ENCODE data around the gene SUMF1.
"Not testable (repeated sequence)": the region's sequence is repeated elsewhere in the genome, so short reads cannot be mapped to it uniquely, and the experiment has no call there.

Gene SUMF1

DNA sequence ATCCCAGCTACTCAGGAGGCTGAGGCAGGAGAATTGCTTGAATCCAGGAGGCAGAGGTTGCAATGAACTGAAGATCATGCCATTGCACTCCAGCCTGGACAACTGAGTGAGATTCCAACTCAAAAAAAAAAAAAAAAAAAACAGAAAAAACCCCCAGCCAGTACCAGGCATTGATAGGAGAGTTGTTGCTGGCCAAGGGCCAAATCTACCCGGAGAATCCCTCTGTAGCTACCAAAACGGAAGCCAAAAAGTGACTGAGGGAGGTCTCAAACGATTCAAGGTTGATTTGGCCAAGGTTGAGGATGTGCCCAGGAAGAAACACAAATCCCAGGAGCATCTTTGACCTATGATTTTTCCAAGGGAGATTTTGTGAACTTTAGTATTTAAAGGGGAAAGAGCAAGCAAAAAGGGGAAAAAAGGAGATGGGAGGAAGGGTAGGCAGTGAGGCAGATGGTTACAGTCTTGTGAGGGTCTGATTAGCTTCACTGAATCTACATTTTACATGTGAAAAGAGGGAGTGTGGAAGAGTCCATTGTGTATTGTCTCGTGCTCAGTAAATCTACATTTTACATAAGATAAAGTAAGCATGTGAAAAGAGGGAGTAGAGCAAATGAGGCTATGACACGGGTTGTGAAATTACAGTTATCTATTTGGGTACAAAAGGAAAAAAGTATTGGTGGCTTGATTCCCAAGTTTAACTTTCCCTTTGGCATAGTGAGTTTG, 131.1 kb downstream of the SUMF1 start:
- no peak for DNase-seq (ENCODE audit: low read depth)

DNA sequence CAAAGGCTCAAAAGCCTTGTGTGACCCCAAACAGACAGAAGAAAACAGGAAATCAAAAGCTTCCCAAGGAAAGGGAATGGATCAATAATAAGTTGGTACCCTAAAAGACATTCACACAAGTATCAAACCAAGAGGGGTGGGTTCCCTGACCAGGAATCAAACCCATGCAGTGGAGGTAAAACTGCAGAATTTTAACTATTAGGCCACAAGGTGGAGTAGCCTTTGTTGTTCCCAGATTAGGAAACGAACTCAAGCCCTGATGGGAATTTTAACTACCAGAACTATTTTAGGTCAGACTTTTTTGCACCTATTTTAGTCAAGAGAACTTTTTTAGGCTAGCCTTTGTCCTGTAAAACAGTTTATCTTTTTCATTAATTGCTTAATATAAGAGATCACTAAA, 132.5 kb downstream of the SUMF1 start:
- no peak for DNase-seq (ENCODE audit: low read depth)

DNA sequence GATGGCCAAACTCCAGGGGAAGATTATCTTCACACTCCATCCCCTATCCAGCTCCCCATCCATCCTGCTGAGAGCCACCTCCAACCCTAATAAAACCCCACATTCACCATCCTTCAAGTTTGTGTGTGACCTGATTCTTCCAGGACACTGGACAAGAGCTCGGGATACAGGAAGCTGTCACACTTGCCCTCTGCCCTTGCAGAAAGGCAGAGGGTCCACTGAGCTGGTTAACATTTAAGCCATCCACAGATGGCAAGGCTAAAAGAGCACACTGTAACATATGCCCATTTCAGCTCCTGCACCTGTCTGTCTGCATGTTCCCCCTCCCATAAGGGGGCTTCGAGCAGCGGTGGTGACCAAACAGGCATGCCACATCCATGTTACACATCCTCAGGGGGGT, 134.1 kb downstream of the SUMF1 start:
- no peak for DNase-seq (ENCODE audit: low read depth)

DNA sequence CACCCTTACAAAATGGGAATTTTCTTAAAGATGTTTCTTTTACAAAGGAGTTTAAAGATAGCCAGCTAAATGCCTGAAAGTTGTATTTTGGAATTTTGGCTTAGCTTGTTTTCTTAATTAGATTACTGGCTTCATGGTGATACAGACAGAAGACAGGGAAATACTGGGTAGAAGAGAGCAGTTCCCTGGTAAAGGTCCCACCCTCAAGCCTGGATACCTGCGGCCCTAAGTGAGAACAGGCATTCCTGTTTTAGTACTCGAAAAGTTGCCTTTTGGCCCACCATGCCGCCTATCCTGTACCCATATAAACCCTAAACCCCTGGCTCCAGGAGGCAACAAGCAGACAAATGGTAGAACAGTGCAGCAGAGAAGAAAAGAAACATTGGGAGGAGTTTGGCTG, 134.5 kb downstream of the SUMF1 start:
- no peak for DNase-seq (ENCODE audit: low read depth)

GRCh38 chr3:4332111-4332510, 135.0 kb downstream of the SUMF1 start:
- DNase-seq (ENCODE audit: low read depth) = no peak

GRCh38 chr3:4329806-4330205, 137.3 kb downstream of the SUMF1 start:
- not testable (repeated sequence) for DNase-seq (ENCODE audit: low read depth)

- DNase-seq (ENCODE audit: low read depth) = no peak
These were observed 140.2 kb downstream of the SUMF1 start for GRCh38 chr3:4326868-4327267.

DNA sequence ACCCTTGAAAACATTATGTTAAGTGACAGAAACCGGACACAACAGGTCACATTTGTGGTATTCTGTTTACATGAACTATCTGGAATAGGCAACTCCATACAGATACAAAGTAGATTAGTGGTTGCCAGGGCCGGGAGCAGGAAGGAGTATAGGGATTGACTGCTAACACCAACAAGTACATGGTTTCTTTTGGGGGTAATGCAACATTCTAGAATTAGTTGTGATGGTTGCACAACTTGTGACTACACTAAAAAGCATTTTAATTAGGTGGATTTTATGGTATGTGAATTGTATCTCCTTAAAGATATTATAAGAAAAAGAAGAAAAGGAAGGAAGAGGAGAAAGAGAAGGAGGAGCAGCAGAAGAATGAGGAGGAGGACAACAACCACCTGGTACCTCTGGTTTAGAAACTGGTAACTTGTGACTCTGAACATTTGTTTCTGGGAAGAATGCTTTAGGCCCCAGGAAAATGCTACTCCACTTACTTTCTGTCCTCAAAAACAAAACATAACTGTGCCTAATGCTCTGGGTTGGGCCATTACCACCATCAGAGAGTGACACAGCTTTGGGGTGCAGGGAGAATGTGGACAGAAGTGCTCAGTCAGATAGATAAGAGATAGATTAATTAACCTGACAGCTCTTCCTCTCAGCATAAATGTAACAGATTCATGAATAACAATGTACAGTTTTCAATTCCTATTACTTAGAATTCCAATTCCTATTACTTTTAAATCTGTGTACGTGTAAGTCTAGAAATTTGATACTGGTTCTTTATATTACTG, 143.6 kb downstream of the SUMF1 start:
- no peak for DNase-seq (ENCODE audit: low read depth)

DNA sequence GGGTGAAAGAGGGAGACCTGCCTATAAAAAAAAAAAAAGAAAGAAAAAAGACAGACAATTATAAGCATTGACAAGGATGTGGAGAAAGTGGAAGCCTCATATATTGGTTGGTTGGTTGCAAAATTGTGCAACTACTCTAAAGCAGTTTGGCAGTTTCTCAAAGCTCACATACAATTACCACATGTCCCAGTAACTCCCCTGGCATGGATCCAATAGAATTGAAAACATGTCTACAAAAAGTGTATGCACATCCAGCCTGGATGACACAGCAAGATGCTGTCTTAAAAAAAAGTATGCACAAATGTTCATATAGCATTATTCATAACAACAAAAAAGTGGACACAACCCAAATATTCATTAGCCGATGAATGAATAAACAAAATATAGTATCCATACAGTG, 144.4 kb downstream of the SUMF1 start:
- no peak for DNase-seq (ENCODE audit: low read depth)

- no peak for DNase-seq (ENCODE audit: low read depth)
These were observed 145.3 kb downstream of the SUMF1 start for GRCh38 chr3:4321732-4322131.

- no peak for DNase-seq (ENCODE audit: low read depth)
These were observed 146.8 kb downstream of the SUMF1 start for GRCh38 chr3:4320096-4320911.

DNA sequence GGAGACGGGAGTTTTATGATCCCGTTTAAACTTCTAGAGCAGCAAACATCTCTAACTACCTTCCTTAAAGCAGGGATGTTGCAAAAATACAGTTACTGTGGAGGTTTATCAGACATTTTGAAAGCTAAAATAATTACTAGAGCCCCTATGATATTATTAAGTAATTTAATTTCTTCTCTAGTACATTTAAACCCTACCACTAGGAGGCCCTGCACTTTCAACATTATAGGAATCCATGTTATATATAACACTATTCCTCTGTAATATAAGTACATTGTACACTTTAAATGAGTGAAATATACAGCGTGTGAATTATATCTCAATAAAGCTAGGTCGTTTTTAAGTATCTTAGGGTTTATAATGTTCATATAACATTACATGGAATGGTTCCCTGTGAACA, 152.4 kb downstream of the SUMF1 start:
- no peak for DNase-seq (ENCODE audit: low read depth)

DNA sequence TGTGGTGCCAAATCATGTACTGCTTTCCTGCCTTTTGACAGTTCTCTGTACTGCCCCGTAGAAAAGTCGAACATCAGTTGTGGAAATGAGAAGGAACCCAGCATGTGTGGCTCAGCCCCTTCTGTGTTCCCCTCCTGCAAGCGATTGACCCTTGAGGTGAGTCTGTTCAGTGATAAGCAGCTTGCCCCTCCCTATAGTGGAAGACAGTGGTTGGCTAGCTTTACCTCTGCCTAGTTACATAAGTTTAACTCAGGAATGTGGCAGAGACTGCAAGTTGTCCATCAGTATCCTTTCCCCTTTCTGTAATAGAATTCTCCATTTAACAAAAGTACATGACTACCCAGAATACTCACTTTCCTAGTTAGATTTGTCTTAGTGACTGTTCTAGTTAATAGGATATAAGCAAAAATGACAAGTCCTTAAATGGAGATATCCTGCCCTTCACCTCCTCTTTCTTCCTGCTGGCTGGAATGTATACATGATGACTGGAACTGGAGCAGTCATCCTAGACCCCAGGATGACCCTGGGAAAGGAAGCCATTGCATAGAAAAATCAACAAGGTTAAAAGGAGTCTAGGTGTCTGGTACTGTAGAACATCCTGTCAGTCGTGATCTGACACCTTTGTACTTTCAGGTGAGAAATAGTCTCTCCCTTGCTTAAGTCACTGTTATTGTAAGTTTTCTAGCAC, 153.3 kb downstream of the SUMF1 start:
- no peak for DNase-seq (ENCODE audit: low read depth)

- no peak for DNase-seq (ENCODE audit: low read depth)
These were observed 155.6 kb downstream of the SUMF1 start for GRCh38 chr3:4311496-4311895.

Data from stimulated activated CD8-positive, alpha-beta memory T cell treated with anti-CD3 and anti-CD28 coated beads, Interleukin-15, amount 100 ng/mL, for 24 hours (primary cell).